Measurements from ENCODE around the gene SHQ1. TPM values are rescaled to one million over a fixed set of nuclear protein-coding genes. Genes with fewer than 3 reads are reported as not detected.
"Not testable (repeated sequence)": the region's sequence is repeated elsewhere in the genome, so short reads cannot be mapped to it uniquely, and the experiment has no call there.

Gene SHQ1
- total RNA-seq, 1 donor from 2014 or later = 33.4 TPM

DNA sequence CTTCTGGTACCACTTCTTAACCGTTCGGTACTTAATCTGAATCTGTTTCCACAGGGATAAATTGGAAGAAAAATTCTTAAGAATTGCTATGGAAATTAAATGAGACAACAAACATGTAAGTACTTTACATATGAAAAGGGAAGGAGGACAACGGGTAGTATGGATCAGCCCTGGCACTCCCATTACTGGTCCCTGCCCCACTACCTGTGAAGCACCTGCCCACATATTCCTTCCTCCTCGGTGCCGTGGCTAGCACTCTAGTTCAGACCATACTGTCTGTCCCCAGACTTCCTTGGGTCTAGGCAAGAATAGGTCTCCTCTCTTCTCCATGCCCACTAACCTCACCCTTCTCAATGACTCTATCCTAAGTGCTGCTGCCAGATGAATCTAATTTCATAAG is 46.2 kb downstream of the SHQ1 start:
- no peak for DNase-seq (ENCODE audit: low read depth)

- DNase-seq (ENCODE audit: low read depth) = no peak
These were observed 47.4 kb downstream of the SHQ1 start for GRCh38 chr3:72800869-72801268.

- DNase-seq (ENCODE audit: low read depth) = no peak
These were observed 49.6 kb downstream of the SHQ1 start for GRCh38 chr3:72798552-72799195.

GRCh38 chr3:72797773-72798543 is 50.3 kb downstream of the SHQ1 start:
- peak; percentile 32 for DNase-seq (ENCODE audit: low read depth)

- no peak for DNase-seq (ENCODE audit: low read depth)
These were observed 54.2 kb downstream of the SHQ1 start for GRCh38 chr3:72794079-72794478.

GRCh38 chr3:72791161-72791560 is 57.1 kb downstream of the SHQ1 start:
- no peak for DNase-seq (ENCODE audit: low read depth)

GRCh38 chr3:72789786-72790185 is 58.5 kb downstream of the SHQ1 start:
- DNase-seq (ENCODE audit: low read depth) = no peak

DNA sequence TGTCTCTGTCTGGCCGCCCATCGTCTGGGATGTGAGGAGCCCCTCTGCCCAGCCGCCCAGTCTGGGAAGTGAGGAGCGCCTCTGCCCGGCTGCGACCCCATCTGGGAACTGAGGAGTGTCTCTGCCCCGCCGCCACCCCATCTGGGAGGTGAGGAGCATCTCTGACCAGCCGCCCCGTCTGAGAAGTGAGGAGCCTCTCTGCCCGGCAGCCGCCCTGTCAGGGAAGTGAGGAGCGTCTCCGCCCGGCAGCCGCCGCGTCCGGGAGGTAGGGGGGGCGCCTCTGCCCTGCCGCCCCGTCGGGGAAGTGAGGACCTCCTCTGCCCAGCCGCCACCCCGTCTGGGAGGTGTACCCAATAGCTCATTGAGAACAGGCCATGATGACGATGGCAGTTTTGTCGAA is 60.0 kb downstream of the SHQ1 start:
- DNase-seq (ENCODE audit: low read depth) = not testable (repeated sequence)

GRCh38 chr3:72786668-72787067 is 61.6 kb downstream of the SHQ1 start:
- no peak for DNase-seq (ENCODE audit: low read depth)

- no peak for DNase-seq (ENCODE audit: low read depth)
These were observed 64.0 kb downstream of the SHQ1 start for GRCh38 chr3:72784226-72784625.

- no peak for DNase-seq (ENCODE audit: low read depth)
These were observed 65.7 kb downstream of the SHQ1 start for GRCh38 chr3:72782521-72782920.

DNA sequence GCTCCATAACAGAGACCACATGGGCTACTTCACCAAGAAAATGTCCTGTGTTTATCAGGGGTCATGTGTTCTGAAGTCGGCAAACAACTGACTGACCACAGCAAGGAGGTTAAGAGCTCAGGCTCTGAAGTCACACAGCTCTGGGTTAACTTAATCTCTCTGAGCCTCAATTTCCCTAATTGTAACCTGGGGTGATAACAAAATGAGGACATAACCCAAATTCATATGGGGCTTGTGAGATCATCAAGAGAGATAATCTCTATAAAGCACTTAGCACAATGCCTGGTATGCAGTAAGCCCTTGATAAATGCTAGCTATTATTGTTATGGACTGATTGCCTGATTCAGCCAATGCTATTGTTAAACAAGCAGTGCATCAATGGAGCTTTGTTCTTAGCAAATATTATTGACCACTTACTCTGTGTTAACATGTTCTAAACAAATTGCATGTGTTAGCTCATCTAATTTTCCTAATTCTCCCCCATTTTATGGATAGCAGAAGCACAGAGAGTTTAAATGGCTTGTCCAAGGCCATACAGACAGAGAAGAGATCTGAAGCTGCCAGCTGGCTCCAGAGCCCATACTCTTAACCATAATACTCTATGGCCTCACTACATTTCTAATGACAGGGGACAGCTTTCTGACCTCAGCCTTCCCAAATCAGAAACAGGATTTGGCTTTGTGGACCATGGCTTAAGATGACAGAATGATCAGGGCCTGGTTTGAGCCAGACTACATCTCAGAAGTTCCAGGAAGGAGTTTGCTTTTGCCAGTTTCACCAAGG is 78.3 kb downstream of the SHQ1 start:
- no peak for DNase-seq (ENCODE audit: low read depth)

DNA sequence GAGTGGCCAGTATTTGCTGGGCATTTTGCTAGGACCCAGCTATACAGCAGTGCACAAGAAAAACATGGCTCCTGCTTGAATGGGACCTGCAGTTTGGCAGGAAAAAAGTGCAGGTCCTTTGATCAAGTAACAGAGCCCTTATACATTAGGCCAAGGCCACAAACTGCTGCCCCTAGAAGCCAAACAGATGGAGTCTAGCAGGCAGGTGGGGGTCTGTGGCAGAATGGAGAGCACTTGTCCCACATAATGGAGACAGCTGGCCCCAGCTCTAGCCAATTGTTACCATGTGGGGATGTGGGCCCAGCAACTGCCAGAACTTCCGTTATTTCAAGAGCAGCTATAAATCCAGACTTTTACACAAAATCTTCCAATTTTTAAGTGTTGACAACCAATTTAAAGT is 79.3 kb downstream of the SHQ1 start:
- DNase-seq (ENCODE audit: low read depth) = peak; percentile 55

DNA sequence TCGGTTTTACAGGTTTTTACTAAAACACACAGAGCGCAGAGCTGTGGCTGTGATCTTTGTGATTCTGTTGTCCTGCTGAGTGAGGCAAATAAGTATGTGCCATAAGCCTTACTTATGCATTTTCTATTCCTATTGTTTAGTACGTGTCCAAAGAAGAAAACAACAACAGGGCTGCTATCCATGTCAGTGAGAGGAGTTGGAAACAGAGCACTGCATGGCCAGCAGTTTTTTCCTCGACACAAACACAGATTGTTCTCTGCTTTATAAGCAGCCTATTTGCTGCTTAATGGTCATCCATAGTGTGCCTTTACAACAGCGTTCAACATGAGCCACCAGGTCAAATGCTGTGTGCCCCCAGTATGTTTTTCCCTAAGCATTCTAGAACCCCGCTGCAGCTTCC is 79.8 kb downstream of the SHQ1 start:
- DNase-seq (ENCODE audit: low read depth) = no peak

DNA sequence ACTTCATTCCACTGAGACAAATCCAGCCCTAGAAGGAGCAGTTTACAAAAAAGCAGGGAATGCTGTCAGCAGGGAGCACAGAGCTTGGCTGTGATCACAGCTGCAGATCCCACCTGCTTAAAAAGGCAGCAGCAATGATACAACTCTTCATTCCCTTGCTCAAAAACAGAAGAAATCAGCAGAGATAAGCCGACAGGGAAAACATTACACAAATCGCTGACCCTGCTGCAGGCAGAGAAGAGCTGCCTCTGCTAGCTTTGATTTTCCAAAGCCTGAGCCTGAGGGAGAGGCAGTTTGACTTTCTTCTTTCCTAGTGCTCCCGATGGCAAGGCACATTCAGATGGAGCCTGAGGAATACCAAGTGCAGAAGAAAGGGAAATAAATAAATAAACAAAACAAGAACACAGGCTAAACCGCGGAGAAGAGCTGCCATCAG is 80.2 kb downstream of the SHQ1 start:
- no peak for DNase-seq (ENCODE audit: low read depth)

DNA sequence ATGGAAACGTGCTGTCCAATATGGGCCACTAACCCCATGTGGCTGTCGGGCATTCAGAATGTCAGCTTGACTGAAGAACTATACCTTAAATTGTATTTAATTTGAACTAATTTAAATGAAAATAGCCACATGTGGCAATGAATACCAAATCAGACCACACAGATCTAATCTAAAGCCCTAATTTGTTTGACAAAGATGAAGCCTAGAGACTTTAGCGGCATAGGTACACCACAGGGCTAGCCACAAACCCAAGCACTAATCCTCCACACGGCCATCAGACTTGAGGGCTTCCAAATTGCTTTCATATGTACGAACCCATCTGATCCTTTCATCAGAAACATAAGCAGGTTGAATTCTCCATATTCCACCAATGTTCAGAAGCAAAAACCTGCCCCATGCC is 81.4 kb downstream of the SHQ1 start:
- no peak for DNase-seq (ENCODE audit: low read depth)

DNA sequence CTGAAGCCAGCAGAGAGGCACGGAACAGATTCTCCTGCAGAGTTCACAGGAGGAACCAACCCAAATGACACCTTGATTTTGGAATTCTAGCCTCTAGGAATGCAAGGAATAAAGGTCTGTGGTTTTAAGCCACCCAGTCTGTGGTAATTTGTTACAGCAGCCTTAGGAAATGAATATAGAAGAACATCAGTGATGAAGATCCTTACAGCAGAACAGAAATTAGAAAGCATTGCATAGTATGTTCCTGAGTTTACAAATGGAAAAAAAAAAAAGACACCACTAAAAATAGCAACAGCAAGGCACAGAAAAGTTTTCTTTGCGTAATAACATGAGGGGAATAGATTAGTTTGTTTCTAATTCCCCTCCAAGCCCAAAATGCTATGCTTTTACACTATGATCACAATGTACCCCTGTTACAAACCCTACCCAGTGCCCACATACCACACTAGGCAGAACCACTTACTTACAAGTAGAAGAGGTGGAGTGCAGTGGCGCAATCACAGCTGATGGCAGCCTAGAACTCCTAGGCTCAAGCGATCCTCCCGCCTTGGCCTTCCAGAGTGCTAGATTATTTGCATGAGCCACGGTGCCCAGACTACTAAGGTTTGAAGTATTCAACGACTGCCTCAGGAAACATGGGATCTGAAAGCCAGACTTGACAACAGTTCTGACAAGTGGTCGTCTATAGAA is 84.3 kb downstream of the SHQ1 start:
- no peak for DNase-seq (ENCODE audit: low read depth)

- DNase-seq (ENCODE audit: low read depth) = no peak
These were observed 86.8 kb downstream of the SHQ1 start for GRCh38 chr3:72761410-72761809.

DNA sequence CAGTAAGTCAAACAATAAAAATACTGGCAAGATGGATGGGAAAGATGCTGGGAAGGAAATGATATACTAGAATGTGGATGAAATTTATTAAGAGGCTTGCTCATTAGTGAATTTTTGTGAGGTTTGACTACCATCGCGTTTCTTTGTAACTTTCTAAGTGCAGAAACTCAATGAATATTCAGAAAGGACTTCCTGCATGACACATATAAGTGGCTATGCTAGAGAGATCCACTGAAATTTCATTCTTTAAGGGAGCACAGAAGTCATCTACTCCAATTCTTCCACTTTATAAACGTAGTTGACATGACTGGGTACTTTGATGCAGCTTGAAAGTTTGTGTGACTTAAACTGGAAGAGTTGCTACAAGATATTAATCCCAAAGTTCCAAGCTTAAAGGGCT is 88.0 kb downstream of the SHQ1 start:
- no peak for DNase-seq (ENCODE audit: low read depth)

- DNase-seq (ENCODE audit: low read depth) = no peak
These were observed 91.3 kb downstream of the SHQ1 start for GRCh38 chr3:72756900-72757299.

DNA sequence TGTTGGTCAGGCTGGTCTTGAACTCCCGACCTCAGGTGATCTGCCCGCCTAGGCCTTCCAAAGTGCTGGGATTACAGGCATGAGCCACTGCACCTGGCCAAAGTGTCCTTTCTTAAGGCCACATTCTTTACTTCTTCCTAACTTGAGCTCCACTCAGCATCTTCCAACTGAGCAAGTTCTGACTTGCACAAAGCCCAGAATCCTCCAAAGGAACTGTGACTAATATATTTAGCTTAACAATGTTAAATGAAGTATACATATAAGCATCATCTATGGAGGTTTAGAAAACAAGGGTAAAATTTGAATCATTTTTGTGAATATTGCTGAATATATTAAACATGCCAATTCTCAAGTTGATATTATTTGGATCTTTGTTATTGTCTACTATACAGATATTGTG is 93.7 kb downstream of the SHQ1 start:
- DNase-seq (ENCODE audit: low read depth) = no peak

DNA sequence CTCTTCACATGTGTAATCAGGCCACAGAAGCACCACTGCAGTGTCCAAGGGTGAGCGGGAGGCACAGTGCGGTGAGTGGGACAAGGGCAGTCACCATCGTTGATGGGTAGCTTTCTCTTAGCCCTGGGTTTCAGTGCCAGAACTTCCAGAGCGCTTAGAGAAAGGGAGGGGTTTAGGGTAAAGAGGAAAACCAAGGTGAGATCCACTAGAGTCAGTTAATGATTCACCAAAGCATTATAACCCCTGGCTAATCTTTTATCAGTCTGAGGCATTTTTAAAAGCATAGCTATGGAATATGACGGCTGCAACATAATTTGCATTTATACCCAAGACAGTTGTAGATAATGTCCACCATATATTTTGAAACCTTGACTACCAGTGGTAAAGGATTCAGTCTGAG is 94.8 kb downstream of the SHQ1 start:
- DNase-seq (ENCODE audit: low read depth) = no peak
